Measurements from ENCODE around the gene CSNK2A1. TPM values are rescaled to one million over a fixed set of nuclear protein-coding genes. Genes with fewer than 3 reads are reported as not detected.

The CSNK2A1 gene
- total and polyA plus RNA-seq, 2 of the 8 experiments (the other 6 are each of a cell fraction or from before 2014, with no cell fraction given) = 117 to 260 TPM

- WGBS, 2 experiments (ENCODE audit: extremely low coverage in 1 of 2, insufficient coverage in 1 of 2, insufficient read length in 1 of 2, insufficient replicate concordance in 2 of 2, low coverage in 1 of 2, low lambda C conversion rate in 2 of 2, missing lambda C conversion rate in 1 of 2) = 87% methylated on average over 2 of the region's 2 CpGs; no CpG with 5 or more reads in 1 of the 2 experiments
- Histone ChIP-seq H3K4me2 (ENCODE audit: insufficient read depth in 1 of 2, low read depth in 2 of 2, low read length in 2 of 2) (no peak overlapping the region), H3K79me2 (ENCODE audit: control insufficient read depth in 1 of 2, insufficient read depth in 2 of 2, low read length in 2 of 2) (no peaks in the 10 kb centered on the region), H3K27me3 (replicated peaks in 1 of 4; ENCODE audit: control insufficient read depth in 3 of 4, extremely low read depth in 1 of 4, insufficient read depth in 3 of 4, low read length in 3 of 4) (no peaks in the 10 kb centered on the region), H3K9ac (replicated peaks in 1 of 4; ENCODE audit: extremely low read depth in 1 of 4, low read depth in 3 of 4, low read length in 3 of 4) (no peak overlapping the region), H4K20me1 (replicated peaks in 1 of 2; ENCODE audit: control insufficient read depth in 1 of 2, insufficient read depth in 2 of 2, low read length in 2 of 2) (peaks cover 0 to 5% of the 10 kb centered on the region in 2 experiments), H4K91ac (replicated peaks; ENCODE audit: insufficient read length, low read length) (no peak overlapping the region), H3K4ac (replicated peaks; ENCODE audit: insufficient read length, low read depth, low read length) (no peak overlapping the region), H2BK5ac (ENCODE audit: low read depth, low read length) (no peak overlapping the region), H3K14ac (ENCODE audit: insufficient read length) (no peak overlapping the region), H3K23me2 (ENCODE audit: low read depth, low read length) (no peaks in the 10 kb centered on the region), H2AFZ (ENCODE audit: low read length) (no peak overlapping the region), H3K56ac (replicated peaks; ENCODE audit: insufficient read length, low read depth, low read length) (no peak overlapping the region), H3K18ac (ENCODE audit: extremely low read depth, low read length) (no peak overlapping the region), H3K4me1 (replicated peaks in 1 of 4; ENCODE audit: control insufficient read depth in 3 of 4, insufficient read depth in 4 of 4, low read length in 3 of 4) (no peaks in the 10 kb centered on the region), H2BK120ac (replicated peaks; ENCODE audit: low read depth, low read length) (no peak overlapping the region), H3K4me3 (ENCODE audit: extremely low read depth in 1 of 4, insufficient read depth in 2 of 4, low read depth in 3 of 4, low read length in 4 of 4) (no peak overlapping the region), H4K8ac (ENCODE audit: extremely low read depth, insufficient read depth, low read length) (no peak overlapping the region), H3K27ac (ENCODE audit: low read depth, low read length) (no peak overlapping the region), H3K9me3 (ENCODE audit: insufficient read depth in 2 of 2, low read depth in 1 of 2, low read length in 1 of 2) (no peaks in the 10 kb centered on the region), H3K23ac (ENCODE audit: insufficient read length) (no peak overlapping the region), H3K79me1 (ENCODE audit: low read depth, low read length) (no peaks in the 10 kb centered on the region), H2BK12ac (ENCODE audit: low read depth, low read length) (no peak overlapping the region), H3K36me3 (ENCODE audit: control insufficient read depth in 2 of 4, insufficient read depth in 4 of 4, low read length in 3 of 4) (peaks cover 15 to 52% (median 34%) of the 10 kb centered on the region in 4 experiments), H2AK5ac (ENCODE audit: low read depth, low read length) (no peak overlapping the region), H2BK15ac (ENCODE audit: low read length) (no peak overlapping the region), H2BK20ac (ENCODE audit: low read length) (no peak overlapping the region), H4K5ac (ENCODE audit: insufficient read length, low read depth, low read length) (no peak overlapping the region)
- CTCF ChIA-PET (ENCODE audit: partially characterized antibody) = interaction anchor here (0.8 to 5.3 kb wide), 8 partner anchors 9 to 125 kb away, joined by 3 to 36 read pairs (median 5); no protein-coding TSS in a partner anchor
- no peak for DNase-seq (ENCODE audit: low read depth in 1 of 2, low spot score in 2 of 2)
- no peak for FAIRE-seq
- POLR2A ChIA-PET (ENCODE audit: partially characterized antibody) = no interaction called here
- TF ChIP-seq RNF2 (IDR thresholded peaks at IDR 0.05; ENCODE audit: borderline replicate concordance, low read depth, low read length, missing control alignments, poor library complexity, severe bottlenecking) (no peak), HDAC2 (IDR thresholded peaks at IDR 0.05; ENCODE audit: borderline replicate concordance in 1 of 2, low read depth in 2 of 2, low read length in 2 of 2) (no peak), SP2 (IDR thresholded peaks at IDR 0.05; ENCODE audit: low read length) (no peak), TEAD4 (IDR thresholded peaks at IDR 0.05; ENCODE audit: low read depth, low read length) (no peak), EP300 (IDR thresholded peaks at IDR 0.05; ENCODE audit: borderline replicate concordance in 1 of 2, low read depth in 2 of 2, low read length in 2 of 2) (no peak), MAX (IDR thresholded peaks at IDR 0.05) (no peak), E2F6 (IDR thresholded peaks at IDR 0.05) (no peak), HDAC6 (IDR thresholded peaks at IDR 0.05; ENCODE audit: low read depth, low read length) (no peak), KDM5A (IDR thresholded peaks at IDR 0.05; ENCODE audit: low read length) (no peak)
Observed at GRCh38 chr20:479487-479886, 64.1 kb downstream of the CSNK2A1 start.

All from H1 (cell line).